Neural progenitor cell (in vitro differentiated cells): ENCODE measurements around the gene MT1A. TPM values are rescaled to one million over a fixed set of nuclear protein-coding genes. Genes with fewer than 3 reads are reported as not detected.
"Not testable (repeated sequence)": the region's sequence is repeated elsewhere in the genome, so short reads cannot be mapped to it uniquely, and the experiment has no call there.

Experiments used
- DNase-seq: peaks from one replicate; pipeline ENCODE4 v3.0.0-alpha.2; 2016; ENCODE audit warnings: low spot score
- H2AFZ ChIP-seq: fragments of 200-600 bp; sonication (generic); replicated peaks from 2 replicates; pipeline ENCODE4 v1.6.1; 2016; ENCODE audit warnings: antibody characterized with exemption
- H3F3A ChIP-seq: fragments of 200-600 bp; sonication (generic); 2 replicates; pipeline ENCODE4 v1.6.1; 2016; ENCODE audit warnings: antibody characterized with exemption, low read depth
- H3K27ac ChIP-seq: fragments of 200-600 bp; sonication (generic); 2 replicates; pipeline ENCODE4 v1.5.1; 2016; ENCODE audit warnings: mild to moderate bottlenecking
- H3K27me3 ChIP-seq: fragments of 200-600 bp; sonication (generic); 2 replicates; pipeline ENCODE4 v1.6.1; 2016; ENCODE audit warnings: mild to moderate bottlenecking, moderate library complexity
- H3K36me3 ChIP-seq: fragments of 200-600 bp; sonication (generic); 2 replicates; pipeline ENCODE4 v1.5.1; 2016
- H3K4me1 ChIP-seq: fragments of 200-600 bp; sonication (generic); 2 replicates; pipeline ENCODE4 v1.6.1; 2016; ENCODE audit warnings: mixed run types
- H3K4me2 ChIP-seq: fragments of 200-600 bp; sonication (generic); 2 replicates; pipeline ENCODE4 v1.6.1; 2016
- H3K4me3 ChIP-seq: fragments of 200-600 bp; sonication (generic); 2 replicates; pipeline ENCODE4 v1.5.1; 2016
- H3K79me2 ChIP-seq: fragments of 200-600 bp; sonication (generic); 2 replicates; pipeline ENCODE4 v1.6.1; 2016; ENCODE audit warnings: low read depth
- H3K9ac ChIP-seq: fragments of 200-600 bp; sonication (generic); 2 replicates; pipeline ENCODE4 v1.6.1; 2016
- H3K9me3 ChIP-seq: fragments of 200-600 bp; sonication (generic); 2 replicates; pipeline ENCODE4 v1.5.1; 2016; ENCODE audit warnings: low read depth
- H4K20me1 ChIP-seq: fragments of 200-600 bp; sonication (generic); 2 replicates; pipeline ENCODE4 v1.6.1; 2016; ENCODE audit warnings: low read depth
- H3K27ac Mint-ChIP-seq: 3 replicates; pipeline ENCODE4 v1.8.0; 2021; ENCODE audit warnings: mixed read lengths
- H3K27me3 Mint-ChIP-seq: 2 replicates; pipeline ENCODE4 v1.8.0; 2022; ENCODE audit warnings: low read depth, mild to moderate bottlenecking, inconsistent platforms, moderate library complexity, mixed read lengths; ENCODE audit not compliant: insufficient read depth
- H3K36me3 Mint-ChIP-seq: 3 replicates; pipeline ENCODE4 v1.8.0; 2021; ENCODE audit warnings: mixed read lengths
- H3K4me1 Mint-ChIP-seq: 3 replicates; pipeline ENCODE4 v1.8.0; 2021; ENCODE audit warnings: mixed read lengths
- H3K4me3 Mint-ChIP-seq: 3 replicates; pipeline ENCODE4 v1.8.0; 2021; ENCODE audit warnings: mild to moderate bottlenecking, moderate library complexity, mixed read lengths
- H3K9me3 Mint-ChIP-seq: 3 replicates; pipeline ENCODE4 v1.8.0; 2020; ENCODE audit warnings: mixed read lengths
- CTCF ChIP-seq: fragments of 200-600 bp; sonication (generic); IDR thresholded peaks from 2 replicates; pipeline ENCODE4 v1.5.1; 2017; ENCODE audit warnings: antibody characterized with exemption, mild to moderate bottlenecking
- EZH2 ChIP-seq: fragments of 200-600 bp; sonication (generic); IDR thresholded peaks from 2 replicates; pipeline ENCODE4 v1.6.1; 2017; ENCODE audit warnings: antibody characterized with exemption, mild to moderate bottlenecking, moderate library complexity
- EZH2phosphoT487 ChIP-seq: fragments of 200-600 bp; sonication (generic); IDR thresholded peaks from 2 replicates; pipeline ENCODE4 v1.6.1; 2017; ENCODE audit warnings: antibody characterized with exemption
- total RNA-seq: library from RNA; depleted of rRNA; stranded (reverse); fragments of >200 nt; gene quantifications from 2 replicates; pipeline ENCODE4 v1.2.3, GENCODE V29; 2015; ENCODE audit warnings: low replicate concordance

MT1A gene
- total RNA-seq, 1 donor from 2014 or later: not detected

DNA sequence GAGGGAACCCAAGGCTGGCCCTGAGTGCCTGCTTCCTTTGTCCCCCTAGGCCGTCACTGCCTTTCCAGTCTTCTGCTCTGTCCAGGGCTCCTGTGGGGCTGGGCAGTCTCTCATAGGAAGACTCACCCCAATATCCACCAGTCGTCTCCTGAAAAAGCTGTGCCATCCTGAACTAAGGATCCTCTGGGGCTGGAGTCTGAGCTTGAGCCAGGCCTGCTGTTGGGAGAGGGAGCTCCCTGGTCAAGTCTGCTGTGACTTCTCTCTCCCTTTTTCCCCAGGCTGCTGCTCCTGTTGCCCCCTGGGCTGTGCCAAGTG is 32.1 kb downstream of the MT1A start:
- Mint-ChIP-seq H3K9me3 (peaks cover 2% of the 10 kb centered on the region), H3K4me1 (no peaks in the 10 kb centered on the region), H3K27me3 (peaks cover 76% of the 10 kb centered on the region), H3K27ac (no peak overlapping the region), H3K36me3 (no peaks in the 10 kb centered on the region), H3K4me3 (no peak overlapping the region)
- DNase-seq: no peak
- no peaks in the 10 kb centered on the region for H3K36me3 ChIP-seq
- H3K9ac ChIP-seq: no peak overlapping the region
- H3K27ac ChIP-seq: no peak overlapping the region
- H3K4me1 ChIP-seq: peaks cover 7% of the 10 kb centered on the region
- H4K20me1 ChIP-seq: peaks cover 30% of the 10 kb centered on the region
- H3K27me3 ChIP-seq: peaks cover 100% of the 10 kb centered on the region
- H3K4me2 ChIP-seq: no peak overlapping the region
- H3K79me2 ChIP-seq: no peaks in the 10 kb centered on the region
- no peak overlapping the region for H3K4me3 ChIP-seq
- no peaks in the 10 kb centered on the region for H3K9me3 ChIP-seq
- no peak overlapping the region for H2AFZ ChIP-seq
- TF ChIP-seq CTCF (no peak), EZH2 (no peak), EZH2phosphoT487 (no peak)
- peaks cover 5% of the 10 kb centered on the region for H3F3A ChIP-seq

- not testable (repeated sequence) for H3K9me3 ChIP-seq, H3K27ac Mint-ChIP-seq, H3K9ac ChIP-seq, H3K27ac ChIP-seq, H3K79me2 ChIP-seq, H2AFZ ChIP-seq, H3K4me2 ChIP-seq, H3K36me3 Mint-ChIP-seq, H3K4me3 ChIP-seq, H3K4me3 Mint-ChIP-seq, H3K4me1 Mint-ChIP-seq, H3K36me3 ChIP-seq, DNase-seq, H3K4me1 ChIP-seq, H3K9me3 Mint-ChIP-seq, H3F3A ChIP-seq
- peaks cover 70% of the 10 kb centered on the region for H3K27me3 Mint-ChIP-seq
- peaks cover 100% of the 10 kb centered on the region for H3K27me3 ChIP-seq
- H4K20me1 ChIP-seq: peaks cover 30% of the 10 kb centered on the region
Observed at GRCh38 chr16:56671691-56672090, 33.2 kb downstream of the MT1A start.

DNA sequence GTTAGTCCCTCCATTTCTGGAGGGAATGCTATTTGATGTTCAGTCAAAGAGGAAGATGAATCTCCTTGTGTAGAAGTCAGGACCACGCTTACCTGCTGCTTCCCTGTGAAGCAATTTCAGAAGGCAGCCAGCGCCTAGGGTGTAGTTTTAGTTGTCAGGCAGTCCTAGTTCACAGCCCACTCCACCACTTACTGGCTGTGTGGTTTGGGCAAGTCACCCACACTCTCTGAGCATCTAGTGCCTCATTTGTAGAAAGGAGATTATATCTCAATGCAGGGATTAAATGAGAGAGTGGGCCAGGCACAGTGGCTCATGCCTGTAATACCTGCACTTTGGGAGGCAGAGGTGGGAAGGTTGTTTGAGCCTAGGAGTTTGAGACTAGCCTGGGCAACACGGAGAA is 33.7 kb downstream of the MT1A start:
- DNase-seq, H3K27ac ChIP-seq, H3K27ac Mint-ChIP-seq, H3K9me3 ChIP-seq, H3K36me3 ChIP-seq, H3K4me3 ChIP-seq, H3K4me1 Mint-ChIP-seq, H3K9me3 Mint-ChIP-seq, H3K4me1 ChIP-seq, H3K4me2 ChIP-seq, H2AFZ ChIP-seq, H3K36me3 Mint-ChIP-seq, H3K4me3 Mint-ChIP-seq, H3K9ac ChIP-seq, H3K79me2 ChIP-seq: not testable (repeated sequence)
- H4K20me1 ChIP-seq: peaks cover 29% of the 10 kb centered on the region
- peaks cover 100% of the 10 kb centered on the region for H3K27me3 ChIP-seq
- H3F3A ChIP-seq: peaks cover 13% of the 10 kb centered on the region
- peaks cover 70% of the 10 kb centered on the region for H3K27me3 Mint-ChIP-seq

DNA sequence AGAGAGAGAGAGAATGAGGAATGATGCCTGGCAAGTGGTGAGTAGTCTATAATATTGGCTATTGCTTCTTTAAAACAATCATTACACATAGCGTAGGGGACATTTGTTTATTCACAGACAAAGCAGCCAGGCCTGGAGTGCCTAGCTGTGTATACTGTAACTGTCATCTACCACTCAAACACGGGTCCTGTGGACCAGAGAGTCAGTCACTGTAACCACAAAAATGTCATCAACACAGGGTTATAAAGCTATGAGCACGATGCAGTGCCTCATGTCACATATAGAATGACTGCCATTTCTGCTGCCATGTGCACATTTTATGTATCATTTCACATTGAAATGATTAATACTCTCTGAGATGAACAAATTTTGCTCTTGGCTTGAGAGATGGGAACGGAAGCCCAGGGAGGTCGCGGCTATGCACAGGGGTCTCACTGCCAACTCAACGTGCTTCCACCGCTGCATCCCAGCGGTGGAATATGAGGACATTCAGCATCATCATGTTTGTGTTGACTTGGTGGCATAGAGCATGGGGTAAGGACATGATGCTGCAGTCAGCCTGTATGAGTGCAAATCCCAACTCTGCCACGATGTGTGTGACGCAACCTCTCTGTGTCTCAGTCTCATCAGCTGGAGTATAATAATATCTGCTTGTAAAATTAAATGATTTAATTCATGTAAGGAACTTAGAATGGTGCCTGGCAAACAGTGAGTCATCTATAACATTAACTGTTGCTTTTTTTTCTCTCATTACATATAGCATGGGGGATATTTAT is 34.5 kb downstream of the MT1A start:
- H3K9me3 ChIP-seq: no peaks in the 10 kb centered on the region
- TF ChIP-seq EZH2phosphoT487 (no peak), EZH2 (no peak), CTCF (no peak)
- H3K4me2 ChIP-seq: no peak overlapping the region
- Mint-ChIP-seq H3K27ac (no peak overlapping the region), H3K9me3 (no peaks in the 10 kb centered on the region), H3K36me3 (no peaks in the 10 kb centered on the region), H3K27me3 (peaks cover 69% of the 10 kb centered on the region), H3K4me1 (no peaks in the 10 kb centered on the region), H3K4me3 (no peak overlapping the region)
- DNase-seq: no peak
- H4K20me1 ChIP-seq: peaks cover 21% of the 10 kb centered on the region
- no peak overlapping the region for H2AFZ ChIP-seq
- H3K4me3 ChIP-seq: no peak overlapping the region
- H3K79me2 ChIP-seq: no peaks in the 10 kb centered on the region
- no peaks in the 10 kb centered on the region for H3K36me3 ChIP-seq
- H3F3A ChIP-seq: peaks cover 13% of the 10 kb centered on the region
- no peak overlapping the region for H3K9ac ChIP-seq
- peaks cover 100% of the 10 kb centered on the region for H3K27me3 ChIP-seq
- H3K27ac ChIP-seq: no peak overlapping the region
- H3K4me1 ChIP-seq: peaks cover 4% of the 10 kb centered on the region
